GM19397 (cell line): ENCODE data around the gene SLC22A15.

ENCODE experiments used
- ATAC-seq: cut with Tn5 transposase; IDR thresholded peaks from one replicate; pipeline ENCODE4 v1.9.1; 2021; ENCODE audit warnings: mild to moderate bottlenecking, moderate library complexity; ENCODE audit not compliant: unreplicated experiment

SLC22A15 gene

DNA sequence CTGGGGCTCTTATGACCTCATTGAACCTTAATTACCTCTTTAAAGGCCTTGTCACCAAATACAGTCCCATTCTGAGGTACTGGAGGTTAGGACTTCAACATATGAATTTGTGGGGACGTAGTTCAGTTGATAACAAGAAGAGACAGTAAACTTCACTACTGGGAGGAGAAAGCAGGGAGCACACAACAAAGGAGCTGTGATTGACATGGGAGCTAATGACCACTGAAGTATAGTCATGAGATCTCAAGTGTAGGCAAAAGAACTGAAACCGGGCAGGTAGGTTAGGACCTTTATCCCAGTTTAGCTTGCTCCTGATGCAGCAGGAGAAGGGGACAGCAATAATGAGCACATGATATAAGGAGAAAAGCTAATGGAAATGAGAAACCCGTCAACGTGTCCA lies 123.1 kb downstream of the SLC22A15 start:
- no peak for ATAC-seq

DNA sequence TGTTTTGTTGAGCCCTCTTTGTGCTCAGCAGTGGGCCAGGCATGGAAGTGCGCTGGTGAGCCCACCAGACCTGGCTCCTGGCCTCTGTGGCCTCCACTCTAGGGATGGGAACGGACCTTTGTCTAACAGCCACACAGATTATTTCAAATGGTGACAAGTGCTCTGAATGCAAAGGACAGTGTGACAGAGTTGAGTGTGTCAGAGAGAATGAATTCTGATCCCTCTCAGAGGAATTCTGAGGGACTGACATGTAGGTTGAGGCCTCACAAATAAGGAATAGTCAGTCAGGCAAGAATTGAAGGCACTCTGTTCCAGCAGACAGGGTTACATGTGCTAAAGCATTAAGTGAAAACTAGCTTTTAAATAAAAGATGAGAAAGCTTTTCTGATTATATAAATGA lies 123.6 kb downstream of the SLC22A15 start:
- no peak for ATAC-seq

DNA sequence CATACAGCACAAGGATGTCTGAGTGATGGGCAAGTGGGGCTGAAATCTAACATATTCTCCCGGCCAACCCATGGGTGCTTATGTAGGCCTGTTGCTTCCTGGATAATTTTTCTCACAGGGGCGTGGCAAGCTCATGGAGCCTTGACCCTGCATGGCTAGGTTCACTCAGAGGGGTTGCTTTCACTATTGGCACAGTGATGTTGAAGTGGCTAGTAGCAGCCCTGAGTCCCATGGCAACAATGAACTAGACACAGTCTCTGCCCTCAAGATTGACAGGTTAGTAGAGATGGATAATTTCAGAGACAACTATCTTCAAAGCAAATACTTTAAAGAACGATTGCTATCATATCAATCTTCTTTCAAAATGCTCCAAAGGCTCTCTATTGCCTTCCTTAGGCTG lies 128.4 kb downstream of the SLC22A15 start:
- no peak for ATAC-seq

DNA sequence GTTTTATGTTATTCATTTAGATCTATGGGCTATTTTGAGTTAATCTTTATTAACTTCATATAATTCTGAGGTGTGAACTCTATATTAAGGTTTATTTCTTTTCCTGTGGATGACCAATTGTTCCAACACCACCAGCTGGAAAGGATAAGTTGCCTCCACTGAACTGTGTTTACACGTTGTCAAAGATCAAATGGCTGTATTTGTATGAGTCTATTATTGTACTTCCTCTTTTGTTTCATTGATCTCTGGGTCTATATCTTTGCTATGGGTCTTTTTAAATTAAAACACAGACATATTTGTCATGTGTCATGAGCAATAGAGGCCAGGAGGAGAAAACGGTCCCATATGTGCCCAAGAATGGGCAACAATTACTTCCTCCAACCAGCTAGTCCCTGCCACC lies 129.7 kb downstream of the SLC22A15 start:
- no peak for ATAC-seq

DNA sequence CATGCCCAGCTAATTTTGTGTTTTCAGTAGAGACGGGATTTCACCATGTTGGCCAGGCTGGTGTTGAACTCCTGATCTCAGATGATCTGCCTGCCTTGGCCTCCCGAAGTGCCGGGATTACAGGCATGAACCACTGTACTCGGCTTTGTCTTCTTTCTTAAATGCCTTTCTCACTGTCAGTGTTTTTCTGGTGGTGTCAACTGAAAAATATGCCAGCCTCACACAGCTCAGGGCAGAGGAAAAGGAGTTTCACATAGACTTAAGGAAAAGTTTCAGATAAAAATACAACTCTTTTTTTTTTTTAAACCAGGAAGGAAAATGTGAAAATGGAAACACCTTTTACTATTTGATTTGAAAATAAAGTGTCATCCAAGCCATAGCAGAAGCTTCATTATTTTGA lies 130.3 kb downstream of the SLC22A15 start:
- no peak for ATAC-seq

DNA sequence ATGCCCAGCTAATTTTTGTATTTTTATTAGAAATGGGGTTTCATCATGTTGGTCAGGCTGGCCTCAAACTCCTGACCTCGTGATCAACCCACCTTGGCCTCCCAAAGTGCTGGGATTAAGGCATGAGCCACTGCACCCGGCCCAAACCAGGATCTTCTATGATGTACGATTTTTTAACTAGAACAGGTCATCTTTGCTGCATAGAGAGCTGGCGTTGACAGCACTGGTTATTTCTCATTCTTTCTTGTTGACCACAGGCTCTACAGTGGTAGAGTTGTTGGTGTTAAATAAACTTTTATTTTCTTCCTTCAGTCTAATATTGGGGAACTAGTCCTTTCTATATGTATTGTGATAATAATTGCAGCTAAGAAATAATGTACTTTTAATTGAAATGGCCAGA lies 131.1 kb downstream of the SLC22A15 start:
- no peak for ATAC-seq

DNA sequence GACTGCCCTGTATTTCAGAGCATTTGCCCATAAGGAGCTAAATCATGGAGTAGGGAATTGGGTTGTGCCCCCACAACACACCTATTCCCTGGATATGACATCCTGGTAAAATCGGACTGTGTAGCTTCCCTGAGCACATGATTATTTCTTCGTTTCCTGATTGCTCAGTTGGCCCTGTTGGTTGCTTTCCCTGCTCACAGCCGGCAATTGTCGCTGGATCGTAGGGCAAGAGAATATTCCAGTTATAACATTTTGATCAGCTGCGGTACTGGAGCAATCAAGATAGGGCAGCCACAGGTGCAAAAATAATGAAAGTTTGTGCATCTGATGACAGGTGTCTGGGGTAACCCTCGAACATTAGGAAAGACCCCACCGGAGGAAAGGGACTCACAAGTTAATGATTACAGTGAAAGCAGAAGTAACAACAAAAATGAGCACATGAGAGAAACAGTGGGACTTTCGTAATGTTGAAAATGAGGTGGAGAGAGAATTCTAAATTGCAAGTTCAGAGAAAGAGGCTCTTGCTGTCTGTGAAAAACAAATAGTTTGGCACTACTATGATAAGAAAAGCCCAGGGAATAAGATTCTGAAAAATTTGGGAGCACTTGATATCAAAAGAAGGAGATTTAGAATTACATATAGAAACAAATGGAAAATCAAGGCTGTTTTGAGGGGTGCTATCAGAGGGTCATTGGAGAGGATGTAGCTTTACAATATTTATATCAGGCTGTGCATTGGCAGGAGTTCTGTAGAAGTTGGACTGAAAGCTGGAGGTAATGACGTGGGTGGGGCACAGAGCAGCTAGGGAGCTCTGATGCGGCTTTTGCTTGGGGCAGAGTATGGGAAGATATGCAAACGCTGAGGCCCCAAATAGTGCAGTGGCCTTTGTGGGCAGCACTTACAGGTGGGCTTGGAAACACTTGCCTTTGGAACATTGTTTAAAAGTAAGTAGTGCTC lies 134.5 kb downstream of the SLC22A15 start, which contains the start of gene MAB21L3:
MAB21L3 (plus strand) TSS at position 833 of the 957 bp plus-strand sequence. CDS start 1,217 bp downstream, outside the sequence.
- peak; percentile 64 for ATAC-seq

DNA sequence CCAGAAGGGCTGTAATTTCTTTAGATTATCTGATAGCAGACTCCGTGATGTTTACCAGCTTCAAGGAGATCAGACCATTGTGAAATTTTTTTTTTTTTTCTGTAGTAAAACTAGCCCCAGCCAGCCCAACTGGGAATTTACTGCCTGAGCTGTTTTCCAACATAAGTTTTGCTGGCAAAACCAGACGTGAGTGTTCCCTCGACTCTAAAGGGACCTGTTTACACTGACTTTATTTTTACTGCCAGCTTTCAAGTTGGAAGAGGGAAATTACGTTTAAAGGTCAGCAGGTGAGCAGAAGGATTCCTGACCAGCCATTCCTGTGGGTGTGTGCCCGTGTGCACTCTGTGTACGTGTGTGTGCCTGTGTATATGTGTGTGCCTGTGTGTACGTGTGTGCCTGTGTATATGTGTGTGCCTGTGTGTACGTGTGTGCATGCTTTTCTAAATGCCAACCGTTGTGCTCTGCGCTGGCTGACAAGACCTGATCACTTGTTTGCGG lies 135.3 kb downstream of the SLC22A15 start:
- ATAC-seq = no peak

DNA sequence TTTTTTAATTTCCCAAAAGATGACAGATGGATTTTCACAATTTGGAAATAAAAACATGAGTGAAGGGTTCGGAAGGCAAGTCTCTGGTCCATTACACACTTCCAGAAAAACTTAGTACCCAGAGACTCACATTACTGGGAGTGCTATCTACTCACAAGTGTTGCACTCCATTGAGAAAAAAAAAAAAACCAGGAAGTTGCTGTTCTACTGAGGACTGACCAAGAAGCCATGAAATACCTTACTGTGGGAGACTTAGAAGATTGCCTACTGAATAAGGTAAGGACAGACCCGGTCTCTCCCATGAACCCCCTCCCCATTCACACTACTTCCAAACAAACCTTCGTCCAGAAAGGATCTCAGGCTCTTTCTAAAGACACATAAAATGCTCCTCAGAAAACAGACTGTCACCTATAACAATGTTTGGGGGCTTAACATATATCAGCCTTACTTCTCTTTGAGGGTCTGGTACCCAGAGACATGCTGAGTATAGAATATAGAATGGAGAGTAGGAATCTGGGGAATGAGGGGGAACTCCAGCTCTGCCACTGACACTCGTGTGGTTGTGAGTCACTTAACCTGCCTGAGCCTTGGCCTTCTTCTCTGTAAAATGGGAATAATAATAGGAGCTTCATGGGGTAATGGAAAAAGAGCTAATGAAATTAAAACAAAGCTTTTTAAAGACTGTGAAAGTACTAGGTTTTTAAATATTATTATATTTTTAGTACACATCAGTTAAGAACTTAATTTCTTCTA lies 136.3 kb downstream of the SLC22A15 start:
- ATAC-seq = no peak

DNA sequence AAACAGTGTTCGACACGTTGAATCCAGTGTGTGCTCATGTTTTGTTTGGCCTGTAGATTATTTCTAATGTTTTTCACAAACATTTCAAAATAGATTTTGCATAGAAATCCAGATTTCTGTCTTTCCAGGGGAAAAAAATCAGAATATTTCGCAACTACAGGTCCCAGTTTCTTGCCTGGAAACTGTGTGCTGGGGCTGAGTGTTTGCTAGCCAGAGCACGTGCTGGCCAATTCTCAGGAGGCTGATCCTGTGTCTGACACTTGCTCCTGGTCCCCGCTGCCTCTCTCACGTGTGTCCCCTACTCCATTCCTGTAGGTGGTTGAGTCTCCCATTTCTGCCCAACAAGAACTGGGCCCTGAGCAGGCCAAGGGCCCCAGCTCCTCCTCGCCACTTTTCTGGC lies 137.3 kb downstream of the SLC22A15 start:
- ATAC-seq = no peak

DNA sequence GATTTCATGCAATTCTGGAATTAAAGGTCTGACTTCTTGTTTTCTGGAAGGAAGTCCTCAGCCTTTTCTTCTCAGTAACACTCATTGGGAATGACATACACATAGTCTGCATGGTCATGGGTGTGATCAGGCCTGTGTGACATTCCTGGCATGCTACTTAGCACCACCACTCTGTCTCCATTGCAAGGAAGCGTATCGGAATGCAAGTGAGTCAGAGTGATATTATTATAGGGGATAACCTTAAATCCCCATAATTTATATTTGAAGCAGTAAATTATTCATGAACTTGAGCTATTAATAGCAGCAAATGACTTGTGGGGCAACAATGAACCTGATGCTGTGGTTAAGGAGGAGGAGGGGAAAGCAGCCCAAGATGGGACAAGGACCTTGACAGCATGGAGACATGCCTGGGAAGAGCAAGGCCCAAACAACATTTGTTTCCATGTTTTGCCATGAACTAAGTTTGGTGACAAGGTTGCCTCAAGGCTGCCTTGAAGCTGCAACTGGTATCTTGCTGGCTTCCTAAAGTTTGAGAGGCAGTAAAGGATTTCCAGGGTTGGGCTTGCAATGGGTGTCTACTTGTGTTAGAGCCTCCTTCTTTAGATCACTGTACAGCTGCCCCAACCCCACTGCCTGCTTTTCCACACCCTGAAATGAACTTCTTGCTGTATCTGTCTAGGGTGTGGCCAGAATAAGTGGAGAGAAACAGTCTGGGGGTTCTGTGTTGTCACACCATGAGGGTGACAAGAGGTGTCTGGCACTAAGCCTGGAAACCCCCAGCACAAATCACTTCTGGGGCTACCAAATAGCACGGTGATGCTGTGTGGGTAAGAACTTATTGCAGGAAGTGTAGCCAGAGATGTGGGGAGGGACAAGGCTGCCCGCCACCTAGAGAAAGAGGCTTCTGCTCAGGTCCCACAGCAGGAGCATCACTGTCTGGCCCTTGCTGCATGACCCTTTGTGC lies 139.4 kb downstream of the SLC22A15 start:
- no peak for ATAC-seq

DNA sequence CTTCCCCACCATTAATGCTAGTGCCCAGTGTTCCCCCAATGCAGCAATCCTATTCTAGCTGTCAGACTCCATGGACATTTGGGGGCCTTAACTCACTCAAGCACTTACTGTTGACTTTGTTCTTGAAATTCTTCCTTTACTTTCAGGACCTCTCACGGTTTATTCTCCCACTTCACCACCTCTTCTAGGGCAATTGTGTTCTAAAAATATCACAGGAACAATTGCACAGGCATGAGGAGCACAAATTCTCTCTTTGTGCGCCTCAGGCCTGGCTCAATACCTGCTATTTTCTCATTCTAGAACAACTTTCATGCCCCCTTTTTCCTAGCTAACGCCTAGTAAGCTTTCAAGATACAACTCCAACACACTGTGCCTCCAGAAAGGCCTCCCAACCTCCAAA lies 142.2 kb downstream of the SLC22A15 start:
- no peak for ATAC-seq
